ENCODE measurements around the gene KRTAP9-6.
"Not testable (repeated sequence)": the region's sequence is repeated elsewhere in the genome, so short reads cannot be mapped to it uniquely, and the experiment has no call there.

Gene KRTAP9-6

GRCh38 chr17:41254861-41255260 is 10.3 kb upstream of the KRTAP9-6 start:
- Mint-ChIP-seq H3K9me3 (no peaks in the 10 kb centered on the region), H3K27me3 (peaks cover 40% of the 10 kb centered on the region), H3K4me3 (no peak overlapping the region), H3K36me3 (no peaks in the 10 kb centered on the region), H3K27ac (no peak overlapping the region), H3K4me1 (peaks cover 6% of the 10 kb centered on the region)
- DNase-seq (ENCODE audit: low spot score in 2 of 2) = no peak
- no peak for ATAC-seq (ENCODE audit: low read depth)

- not testable (repeated sequence) for H3K4me3 Mint-ChIP-seq; DNase-seq (ENCODE audit: low spot score in 2 of 2); H3K36me3 Mint-ChIP-seq; H3K4me1 Mint-ChIP-seq; H3K9me3 Mint-ChIP-seq; H3K27ac Mint-ChIP-seq; ATAC-seq (ENCODE audit: low read depth)
- peaks cover 38% of the 10 kb centered on the region for H3K27me3 Mint-ChIP-seq
These were observed 9.5 kb upstream of the KRTAP9-6 start, which contains the start of gene KRTAP9-9 for GRCh38 chr17:41255381-41256290. Gene KRTAP9-9 (plus strand): TSS chr17:41255384.

DNA sequence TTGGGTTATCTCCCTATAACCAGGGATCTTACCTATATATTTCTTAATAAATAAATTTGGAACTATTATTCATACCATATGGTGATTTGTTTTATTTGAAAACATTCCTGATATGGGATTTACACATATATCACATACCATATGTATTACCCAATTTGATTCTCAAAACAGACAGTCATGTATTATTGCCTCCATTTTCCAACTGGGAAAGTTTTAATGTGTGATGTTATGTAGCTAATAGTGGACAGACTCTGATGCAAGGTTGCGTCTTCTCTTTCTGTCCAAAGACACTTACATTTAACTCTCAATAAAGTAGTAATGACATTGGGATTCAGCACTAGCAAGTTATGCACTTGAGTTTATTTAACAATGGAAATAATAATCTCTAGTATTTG is 8.9 kb upstream of the KRTAP9-6 start:
- no peak for DNase-seq (ENCODE audit: low spot score in 2 of 2)
- Mint-ChIP-seq H3K27me3 (peaks cover 38% of the 10 kb centered on the region), H3K27ac (no peak overlapping the region), H3K4me1 (peaks cover 4% of the 10 kb centered on the region), H3K36me3 (no peaks in the 10 kb centered on the region), H3K4me3 (no peak overlapping the region), H3K9me3 (no peaks in the 10 kb centered on the region)
- no peak for ATAC-seq (ENCODE audit: low read depth)

DNA sequence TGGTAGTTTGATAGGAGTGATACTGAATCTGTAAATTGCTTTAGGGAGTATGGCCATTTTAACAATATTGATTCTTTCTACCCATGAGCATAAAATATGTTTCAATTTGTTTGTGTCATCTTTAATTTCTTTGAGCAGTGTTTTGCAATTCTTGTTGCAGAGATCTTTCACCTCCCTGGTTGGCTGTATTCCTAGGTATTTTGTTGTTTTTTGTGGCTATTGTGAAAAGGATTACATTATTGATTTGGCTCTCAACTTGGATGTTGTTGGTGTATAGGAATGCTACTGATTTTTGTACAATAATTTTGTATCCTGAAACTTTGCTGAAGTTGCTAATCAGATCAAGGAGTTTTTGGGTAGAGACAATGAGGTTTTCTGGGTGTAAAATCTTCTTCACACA is 6.8 kb upstream of the KRTAP9-6 start:
- peaks cover 38% of the 10 kb centered on the region for H3K27me3 Mint-ChIP-seq
- ATAC-seq (ENCODE audit: low read depth) = no peak

GRCh38 chr17:41263212-41263611 is 2.0 kb upstream of the KRTAP9-6 start:
- H3K4me3 Mint-ChIP-seq = no peak overlapping the region
- no peaks in the 10 kb centered on the region for H3K9me3 Mint-ChIP-seq
- H3K36me3 Mint-ChIP-seq = no peaks in the 10 kb centered on the region
- DNase-seq (ENCODE audit: low spot score in 2 of 2) (no peak), ATAC-seq (ENCODE audit: low read depth) (no peak)
- peaks cover 6% of the 10 kb centered on the region for H3K4me1 Mint-ChIP-seq
- no peak overlapping the region for H3K27ac Mint-ChIP-seq
- peaks cover 25% of the 10 kb centered on the region for H3K27me3 Mint-ChIP-seq

More for the DNA sequence above, 6.8 kb upstream of the KRTAP9-6 start:
- Mint-ChIP-seq H3K4me1 (peaks cover 3% of the 10 kb centered on the region), H3K27ac (no peak overlapping the region), H3K36me3 (no peaks in the 10 kb centered on the region), H3K4me3 (no peak overlapping the region), H3K9me3 (no peaks in the 10 kb centered on the region)
- DNase-seq (ENCODE audit: low spot score in 2 of 2) = no peak

DNA sequence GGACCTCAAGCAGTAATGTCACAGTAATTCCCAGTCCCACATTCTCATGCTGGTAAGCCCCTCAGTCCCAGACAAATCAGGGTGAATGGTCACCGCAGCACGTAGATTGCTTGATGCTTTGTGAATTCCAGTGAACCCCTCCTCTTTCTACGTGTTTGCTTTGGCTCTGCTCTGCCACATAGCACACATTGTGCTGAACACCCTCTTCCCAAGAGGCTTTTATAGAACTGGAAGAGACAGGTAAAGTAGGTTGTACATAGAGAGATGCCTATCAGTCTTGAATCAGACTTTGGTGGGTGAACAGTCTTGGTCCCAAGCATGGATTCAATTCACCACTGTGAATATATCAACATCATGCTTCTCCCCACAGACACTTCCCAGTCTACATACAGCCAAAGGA is 579 bp upstream of the KRTAP9-6 start:
- ATAC-seq (ENCODE audit: low read depth) (no peak), DNase-seq (ENCODE audit: low spot score in 2 of 2) (no peak)
- no peak overlapping the region for H3K4me3 Mint-ChIP-seq
- H3K36me3 Mint-ChIP-seq = peaks cover 2% of the 10 kb centered on the region
- H3K27me3 Mint-ChIP-seq = peaks cover 18% of the 10 kb centered on the region
- H3K4me1 Mint-ChIP-seq = peaks cover 6% of the 10 kb centered on the region
- no peak overlapping the region for H3K27ac Mint-ChIP-seq
- H3K9me3 Mint-ChIP-seq = no peaks in the 10 kb centered on the region

GRCh38 chr17:41267711-41268110 is 2.5 kb downstream of the KRTAP9-6 start:
- Mint-ChIP-seq H3K27ac (no peak overlapping the region), H3K4me1 (peaks cover 7% of the 10 kb centered on the region), H3K27me3 (peaks cover 15% of the 10 kb centered on the region), H3K4me3 (no peak overlapping the region), H3K9me3 (no peaks in the 10 kb centered on the region), H3K36me3 (peaks cover 2% of the 10 kb centered on the region)
- ATAC-seq (ENCODE audit: low read depth) (no peak), DNase-seq (ENCODE audit: low spot score in 2 of 2) (no peak)

- H3K36me3 Mint-ChIP-seq; H3K27ac Mint-ChIP-seq; ATAC-seq (ENCODE audit: low read depth); H3K9me3 Mint-ChIP-seq; H3K4me3 Mint-ChIP-seq; H3K4me1 Mint-ChIP-seq; DNase-seq (ENCODE audit: low spot score in 2 of 2): not testable (repeated sequence)
- peaks cover 15% of the 10 kb centered on the region for H3K27me3 Mint-ChIP-seq
These were observed 6.1 kb downstream of the KRTAP9-6 start for GRCh38 chr17:41271323-41271722.

GRCh38 chr17:41271858-41272257 is 6.7 kb downstream of the KRTAP9-6 start:
- DNase-seq (ENCODE audit: low spot score in 2 of 2) (no peak), ATAC-seq (ENCODE audit: low read depth) (no peak)
- Mint-ChIP-seq H3K27me3 (peaks cover 17% of the 10 kb centered on the region), H3K9me3 (no peaks in the 10 kb centered on the region), H3K4me3 (no peak overlapping the region), H3K27ac (no peak overlapping the region), H3K36me3 (peaks cover 2% of the 10 kb centered on the region), H3K4me1 (peaks cover 5% of the 10 kb centered on the region)

- not testable (repeated sequence) for H3K4me1 Mint-ChIP-seq; H3K9me3 Mint-ChIP-seq; ATAC-seq (ENCODE audit: low read depth); H3K27ac Mint-ChIP-seq; H3K36me3 Mint-ChIP-seq; DNase-seq (ENCODE audit: low spot score in 2 of 2); H3K4me3 Mint-ChIP-seq
- H3K27me3 Mint-ChIP-seq = peaks cover 17% of the 10 kb centered on the region
These were observed 10.5 kb downstream of the KRTAP9-6 start, which contains the start of gene KRTAP9-7 for GRCh38 chr17:41275648-41276190. Gene KRTAP9-7 (plus strand): TSS chr17:41275698. CDS start chr17:41275698, 0 bp downstream.

GRCh38 chr17:41278176-41278955 is 13.2 kb downstream of the KRTAP9-6 start:
- Mint-ChIP-seq H3K27me3 (peaks cover 17% of the 10 kb centered on the region), H3K9me3 (no peaks in the 10 kb centered on the region), H3K4me1 (peaks cover 3% of the 10 kb centered on the region), H3K36me3 (no peaks in the 10 kb centered on the region), H3K27ac (no peak overlapping the region), H3K4me3 (no peak overlapping the region)
- no peak for ATAC-seq (ENCODE audit: low read depth)
- no peak for DNase-seq (ENCODE audit: low spot score in 2 of 2)

GRCh38 chr17:41284043-41284442 is 18.9 kb downstream of the KRTAP9-6 start:
- Mint-ChIP-seq H3K4me1 (no peaks in the 10 kb centered on the region), H3K36me3 (no peaks in the 10 kb centered on the region), H3K27ac (no peak overlapping the region), H3K4me3 (no peak overlapping the region), H3K9me3 (no peaks in the 10 kb centered on the region), H3K27me3 (peaks cover 9% of the 10 kb centered on the region)
- DNase-seq (ENCODE audit: low spot score in 2 of 2) (no peak), ATAC-seq (ENCODE audit: low read depth) (no peak)

- no peak for DNase-seq (ENCODE audit: low spot score in 2 of 2)
- H3K27ac Mint-ChIP-seq = no peak overlapping the region
- no peak overlapping the region for H3K4me3 Mint-ChIP-seq
- H3K27me3 Mint-ChIP-seq = peaks cover 11% of the 10 kb centered on the region
- no peak for ATAC-seq (ENCODE audit: low read depth)
- H3K36me3 Mint-ChIP-seq = no peaks in the 10 kb centered on the region
- no peaks in the 10 kb centered on the region for H3K4me1 Mint-ChIP-seq
- H3K9me3 Mint-ChIP-seq = no peaks in the 10 kb centered on the region
These were observed 19.4 kb downstream of the KRTAP9-6 start for GRCh38 chr17:41284546-41284945.

GRCh38 chr17:41287050-41287449 is 21.9 kb downstream of the KRTAP9-6 start:
- H3K9me3 Mint-ChIP-seq = no peaks in the 10 kb centered on the region
- DNase-seq (ENCODE audit: low spot score in 2 of 2) (no peak), ATAC-seq (ENCODE audit: low read depth) (no peak)
- no peaks in the 10 kb centered on the region for H3K4me1 Mint-ChIP-seq
- H3K27ac Mint-ChIP-seq = no peak overlapping the region
- H3K4me3 Mint-ChIP-seq = no peak overlapping the region
- H3K36me3 Mint-ChIP-seq = no peaks in the 10 kb centered on the region
- H3K27me3 Mint-ChIP-seq = peaks cover 9% of the 10 kb centered on the region
